Dendritic cell treated with granulocyte-macrophage colony-stimulating factor and Interleukin-4, amounts not matched to agents 40 ng/mL and 50 ng/mL, for 4 days (primary cell): ENCODE measurements around the gene GATD1.

ENCODE experiments used
- H3K27ac Mint-ChIP-seq: one replicate; pipeline ENCODE4 v1.8.0; 2022; ENCODE audit warnings: mild to moderate bottlenecking, mixed read lengths
- H3K27me3 Mint-ChIP-seq: one replicate; pipeline ENCODE4 v1.8.0; 2022; ENCODE audit warnings: mild to moderate bottlenecking, mixed read lengths
- H3K36me3 Mint-ChIP-seq: one replicate; pipeline ENCODE4 v1.8.0; 2022; ENCODE audit warnings: low read depth, mixed read lengths
- H3K4me1 Mint-ChIP-seq: one replicate; pipeline ENCODE4 v1.8.0; 2022; ENCODE audit warnings: low read depth, mixed read lengths
- H3K4me3 Mint-ChIP-seq: one replicate; pipeline ENCODE4 v1.8.0; 2022; ENCODE audit warnings: mild to moderate bottlenecking, moderate library complexity, mixed read lengths
- H3K9me3 Mint-ChIP-seq: one replicate; pipeline ENCODE4 v1.8.0; 2022; ENCODE audit warnings: mixed read lengths
- intact Hi-C: fragments of 100-400 bp; cut with micrococcal nuclease; formaldehyde crosslinking; loops from one replicate; pipeline ENCODE4 v1.15.0; 2022

The GATD1 gene

GRCh38 chr11:786235-787083 is 9.2 kb upstream of the GATD1 start:
- Mint-ChIP-seq H3K9me3 (no peaks in the 10 kb centered on the region), H3K27me3 (peaks cover 52% of the 10 kb centered on the region), H3K4me1 (peaks cover 7% of the 10 kb centered on the region), H3K27ac (no peak overlapping the region), H3K36me3 (peaks cover 18% of the 10 kb centered on the region), H3K4me3 (no peak overlapping the region)
- intact Hi-C loops = no loop called here

GRCh38 chr11:783581-784015 is 6.3 kb upstream of the GATD1 start:
- H3K27ac Mint-ChIP-seq = no peak overlapping the region
- peaks cover 32% of the 10 kb centered on the region for H3K27me3 Mint-ChIP-seq
- peaks cover 28% of the 10 kb centered on the region for H3K4me1 Mint-ChIP-seq
- no peak overlapping the region for H3K4me3 Mint-ChIP-seq
- H3K36me3 Mint-ChIP-seq = peaks cover 27% of the 10 kb centered on the region
- H3K9me3 Mint-ChIP-seq = no peaks in the 10 kb centered on the region
- intact Hi-C loops = no loop called here

- Mint-ChIP-seq H3K27ac (no peak overlapping the region), H3K4me1 (peaks cover 34% of the 10 kb centered on the region), H3K9me3 (no peaks in the 10 kb centered on the region), H3K36me3 (peaks cover 28% of the 10 kb centered on the region), H3K4me3 (no peak overlapping the region), H3K27me3 (peaks cover 22% of the 10 kb centered on the region)
- intact Hi-C loops = no loop called here
Observed at GRCh38 chr11:782264-783174, 5.2 kb upstream of the GATD1 start.

GRCh38 chr11:779955-780532 is 2.8 kb upstream of the GATD1 start:
- Mint-ChIP-seq H3K4me3 (no peak overlapping the region), H3K4me1 (peaks cover 52% of the 10 kb centered on the region), H3K9me3 (no peaks in the 10 kb centered on the region), H3K36me3 (peaks cover 36% of the 10 kb centered on the region), H3K27ac (no peak overlapping the region), H3K27me3 (peaks cover 15% of the 10 kb centered on the region)
- intact Hi-C loops = no loop called here

- Mint-ChIP-seq H3K4me3 (no peak overlapping the region), H3K27ac (no peak overlapping the region), H3K27me3 (peaks cover 15% of the 10 kb centered on the region), H3K36me3 (peaks cover 44% of the 10 kb centered on the region), H3K9me3 (no peaks in the 10 kb centered on the region), H3K4me1 (peaks cover 59% of the 10 kb centered on the region)
- intact Hi-C loops = no loop called here
Observed at GRCh38 chr11:778976-779954, 2.0 kb upstream of the GATD1 start.

GRCh38 chr11:776561-777287 is 563 bp downstream of the GATD1 start:
- H3K9me3 Mint-ChIP-seq = no peaks in the 10 kb centered on the region
- H3K4me1 Mint-ChIP-seq = peaks cover 59% of the 10 kb centered on the region
- intact Hi-C loops = no loop called here
- peak overlapping the region; percentile 87 for H3K27ac Mint-ChIP-seq
- H3K27me3 Mint-ChIP-seq = peaks cover 2% of the 10 kb centered on the region
- peaks cover 62% of the 10 kb centered on the region for H3K36me3 Mint-ChIP-seq
- peak overlapping the region; percentile 90 for H3K4me3 Mint-ChIP-seq

GRCh38 chr11:776263-776560 is 1.1 kb downstream of the GATD1 start:
- intact Hi-C loops = no loop called here
- Mint-ChIP-seq H3K27ac (peak overlapping the region; percentile 87), H3K4me1 (peaks cover 59% of the 10 kb centered on the region), H3K27me3 (no peaks in the 10 kb centered on the region), H3K9me3 (no peaks in the 10 kb centered on the region), H3K36me3 (peaks cover 68% of the 10 kb centered on the region), H3K4me3 (peak overlapping the region; percentile 90)

GRCh38 chr11:774873-775592 is 2.3 kb downstream of the GATD1 start:
- H3K9me3 Mint-ChIP-seq = no peaks in the 10 kb centered on the region
- no peak overlapping the region for H3K27ac Mint-ChIP-seq
- no peaks in the 10 kb centered on the region for H3K27me3 Mint-ChIP-seq
- peaks cover 53% of the 10 kb centered on the region for H3K4me1 Mint-ChIP-seq
- peak overlapping the region; percentile 46 for H3K4me3 Mint-ChIP-seq
- intact Hi-C loops = no loop called here
- peaks cover 73% of the 10 kb centered on the region for H3K36me3 Mint-ChIP-seq

- H3K36me3 Mint-ChIP-seq = peaks cover 73% of the 10 kb centered on the region
- intact Hi-C loops = no loop called here
- no peaks in the 10 kb centered on the region for H3K9me3 Mint-ChIP-seq
- H3K4me1 Mint-ChIP-seq = peaks cover 41% of the 10 kb centered on the region
- no peaks in the 10 kb centered on the region for H3K27me3 Mint-ChIP-seq
- H3K27ac Mint-ChIP-seq = no peak overlapping the region
- no peak overlapping the region for H3K4me3 Mint-ChIP-seq
Observed at GRCh38 chr11:773830-774229, 3.5 kb downstream of the GATD1 start.

- intact Hi-C loops = no loop called here
Observed at GRCh38 chr11:773425-773824, 3.9 kb downstream of the GATD1 start.

GRCh38 chr11:772429-773390 is 4.6 kb downstream of the GATD1 start:
- Mint-ChIP-seq H3K27me3 (no peaks in the 10 kb centered on the region), H3K9me3 (no peaks in the 10 kb centered on the region), H3K4me1 (peaks cover 32% of the 10 kb centered on the region), H3K27ac (no peak overlapping the region), H3K4me3 (no peak overlapping the region), H3K36me3 (peaks cover 77% of the 10 kb centered on the region)
- intact Hi-C loops = no loop called here

More at GRCh38 chr11:773425-773824, 3.9 kb downstream of the GATD1 start:
- Mint-ChIP-seq H3K27ac (no peak overlapping the region), H3K36me3 (peaks cover 71% of the 10 kb centered on the region), H3K4me3 (no peak overlapping the region), H3K9me3 (no peaks in the 10 kb centered on the region), H3K4me1 (peaks cover 37% of the 10 kb centered on the region), H3K27me3 (no peaks in the 10 kb centered on the region)
